GM19324 (cell line): Measurements from ENCODE around the gene LACTBL1.
A peak's percentile ranks its signal among the peaks of the same experiment; 100 is the strongest.

Source experiments
- ATAC-seq: cut with Tn5 transposase; IDR thresholded peaks from one replicate; pipeline ENCODE4 v1.9.1; 2021; ENCODE audit warnings: mild to moderate bottlenecking, moderate library complexity; ENCODE audit not compliant: unreplicated experiment, low FRiP score

Gene LACTBL1

DNA sequence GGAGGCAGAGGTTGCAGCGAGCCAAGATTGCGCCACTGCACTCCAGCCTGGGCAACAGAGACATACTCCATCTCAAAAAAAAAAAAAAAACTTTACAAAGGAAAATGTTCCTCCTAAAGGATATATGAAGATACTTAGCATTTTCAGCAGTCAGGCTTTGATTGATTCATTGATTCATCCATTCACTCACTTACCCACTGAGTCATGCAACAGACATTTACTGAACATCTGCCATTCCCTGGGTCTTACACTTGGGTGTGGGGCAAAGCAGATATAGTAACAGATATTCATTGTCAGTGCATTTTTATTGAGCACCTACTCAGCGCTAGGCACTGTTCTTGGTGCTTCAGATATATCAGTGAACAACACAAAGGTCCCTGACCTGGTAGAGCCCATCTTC lies 5.6 kb upstream of the LACTBL1 start:
- ATAC-seq: no peak

- peak; percentile 48 for ATAC-seq
These were observed 4.0 kb upstream of the LACTBL1 start for GRCh38 chr1:22976461-22977243.

DNA sequence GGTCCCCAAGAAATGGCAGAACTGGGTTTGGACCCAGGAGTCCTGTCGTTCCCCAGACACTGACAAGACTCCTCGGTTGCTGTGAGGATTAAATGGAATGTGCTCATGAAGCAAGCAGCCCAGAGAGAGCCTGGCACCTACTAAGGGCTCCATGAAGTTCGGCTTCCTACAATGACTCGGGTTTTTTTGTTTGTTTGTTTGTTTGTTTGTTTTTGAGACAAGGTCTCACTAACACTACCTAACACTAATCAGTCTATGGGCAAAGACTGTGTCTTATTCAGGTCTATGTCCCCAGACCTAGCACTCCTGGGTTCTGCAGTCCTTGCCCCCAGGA lies 3.4 kb upstream of the LACTBL1 start:
- ATAC-seq: no peak

DNA sequence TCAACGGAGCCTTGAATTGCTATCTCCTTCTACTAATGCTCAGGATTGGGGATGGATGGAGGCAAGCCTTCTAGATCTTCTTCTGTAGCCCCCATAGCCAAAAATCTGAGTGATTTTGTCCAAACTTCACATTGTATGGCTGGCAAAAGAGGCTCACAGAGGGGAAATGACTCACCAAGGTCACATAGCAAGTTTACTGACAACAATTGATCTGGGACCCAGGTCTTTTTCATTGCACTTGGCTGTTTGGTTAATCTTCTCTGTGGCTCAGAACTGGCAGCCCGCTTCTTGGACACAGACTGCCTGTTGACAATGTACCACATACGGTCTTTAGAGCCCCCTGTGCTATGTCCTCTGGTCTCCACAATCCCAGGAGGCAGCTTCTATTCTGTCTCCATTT lies 3.0 kb upstream of the LACTBL1 start:
- no peak for ATAC-seq

- no peak for ATAC-seq
These were observed 858 bp downstream of the LACTBL1 start for GRCh38 chr1:22971611-22972405.

DNA sequence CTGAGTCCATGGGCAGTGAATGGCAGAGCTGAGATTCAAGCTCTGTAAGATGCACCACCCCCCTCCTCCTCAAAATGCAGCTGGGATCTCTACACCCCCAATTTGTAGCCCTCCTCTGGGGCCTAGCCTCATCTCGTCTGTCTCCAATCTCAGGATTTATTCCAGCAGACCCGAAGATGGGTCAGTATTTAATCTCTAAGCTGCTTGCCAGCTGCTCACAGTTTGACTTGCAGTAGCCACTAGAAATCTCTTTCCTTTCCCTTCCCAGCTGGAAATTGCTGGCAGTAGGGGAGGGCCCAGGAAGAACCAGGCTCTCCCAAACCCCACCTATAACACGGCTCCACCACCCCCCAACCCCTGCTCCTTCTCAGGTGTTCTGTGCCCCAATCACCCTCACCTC lies 1.5 kb downstream of the LACTBL1 start:
- no peak for ATAC-seq

DNA sequence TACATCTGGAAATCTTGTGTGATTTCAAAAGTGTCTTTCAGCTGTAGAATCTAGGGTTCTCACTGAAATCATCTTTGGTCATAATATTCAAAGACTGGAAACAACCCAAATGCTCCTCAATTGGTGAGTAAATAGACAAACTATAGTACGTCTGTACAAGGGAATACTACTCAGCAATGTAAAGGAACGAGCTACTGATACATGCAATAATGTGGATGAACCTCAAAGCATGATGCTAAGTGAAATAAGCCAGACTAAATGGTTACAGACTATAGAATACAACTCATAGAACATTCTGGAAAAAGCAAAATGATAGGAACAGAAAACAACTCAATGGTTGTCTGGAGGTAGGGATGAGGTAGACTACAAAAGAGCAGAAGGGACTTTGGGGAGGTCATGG lies 2.6 kb downstream of the LACTBL1 start:
- ATAC-seq: no peak

- ATAC-seq: no peak
These were observed 3.4 kb downstream of the LACTBL1 start for GRCh38 chr1:22969304-22969709.

DNA sequence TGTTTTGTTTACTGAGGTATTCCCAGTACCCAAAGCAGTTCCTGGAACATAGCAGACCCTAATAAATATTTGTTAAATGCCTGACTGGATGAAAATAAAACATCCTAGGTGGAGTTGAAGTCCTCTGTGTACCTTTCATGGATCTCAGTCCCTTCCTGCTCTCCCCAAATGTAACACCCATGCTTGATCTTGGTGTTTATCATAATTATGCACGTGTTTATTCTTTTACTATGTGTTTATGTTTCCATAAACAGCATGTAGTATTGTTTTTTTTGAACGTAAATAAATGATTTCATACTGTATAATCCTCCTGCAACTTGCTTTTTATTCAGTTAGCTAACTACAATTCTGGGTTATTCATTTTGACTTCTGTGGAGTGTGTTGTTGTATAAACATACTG lies 4.8 kb downstream of the LACTBL1 start:
- no peak for ATAC-seq

GRCh38 chr1:22966309-22966708 lies 6.4 kb downstream of the LACTBL1 start:
- ATAC-seq: no peak

- ATAC-seq: no peak
These were observed 9.5 kb downstream of the LACTBL1 start for GRCh38 chr1:22963044-22963677.

DNA sequence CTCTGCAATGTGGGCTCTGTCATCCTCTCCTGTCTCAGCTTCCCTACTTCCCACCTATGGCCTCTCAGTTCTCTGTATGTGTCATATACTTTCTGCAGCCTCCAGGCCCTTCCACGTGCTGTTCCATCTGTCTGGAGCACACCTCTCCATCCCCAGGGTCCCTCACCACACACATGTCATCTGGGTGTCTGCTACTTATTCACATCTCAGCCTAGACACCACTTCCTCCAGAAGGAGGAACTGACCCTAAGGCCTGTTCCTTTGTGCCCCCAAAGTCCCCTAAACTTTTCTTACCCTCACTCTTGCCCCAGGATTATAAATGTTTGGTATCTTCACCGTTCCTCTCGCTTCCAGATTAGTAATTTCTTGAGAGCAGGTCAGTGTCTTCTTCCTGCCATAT lies 10.1 kb downstream of the LACTBL1 start:
- ATAC-seq: no peak

- ATAC-seq: no peak
These were observed 12.9 kb downstream of the LACTBL1 start for GRCh38 chr1:22959545-22960360.

DNA sequence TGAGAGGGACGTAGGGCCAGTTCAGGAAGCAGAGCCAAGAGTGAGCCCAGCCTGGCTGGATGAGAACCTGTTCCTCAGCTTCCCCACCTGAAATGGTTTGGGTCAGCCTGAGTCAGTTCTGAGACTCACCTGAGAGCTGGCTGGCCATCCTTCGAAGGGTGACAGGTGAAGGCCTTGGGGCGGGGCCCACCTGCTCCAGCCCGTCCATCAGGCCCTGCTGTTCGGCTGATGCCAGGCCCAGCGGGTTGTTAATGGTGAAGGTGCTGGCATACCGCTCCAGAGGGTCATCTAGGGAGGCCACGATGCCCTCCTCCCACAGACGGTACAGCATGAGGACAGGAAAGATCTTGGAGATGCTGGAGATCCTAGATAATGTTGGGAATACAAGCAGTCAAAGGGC lies 14.1 kb downstream of the LACTBL1 start:
- no peak for ATAC-seq

- ATAC-seq: no peak
These were observed 15.6 kb downstream of the LACTBL1 start for GRCh38 chr1:22957066-22957465.

- no peak for ATAC-seq
These were observed 17.5 kb downstream of the LACTBL1 start for GRCh38 chr1:22955146-22955545.

DNA sequence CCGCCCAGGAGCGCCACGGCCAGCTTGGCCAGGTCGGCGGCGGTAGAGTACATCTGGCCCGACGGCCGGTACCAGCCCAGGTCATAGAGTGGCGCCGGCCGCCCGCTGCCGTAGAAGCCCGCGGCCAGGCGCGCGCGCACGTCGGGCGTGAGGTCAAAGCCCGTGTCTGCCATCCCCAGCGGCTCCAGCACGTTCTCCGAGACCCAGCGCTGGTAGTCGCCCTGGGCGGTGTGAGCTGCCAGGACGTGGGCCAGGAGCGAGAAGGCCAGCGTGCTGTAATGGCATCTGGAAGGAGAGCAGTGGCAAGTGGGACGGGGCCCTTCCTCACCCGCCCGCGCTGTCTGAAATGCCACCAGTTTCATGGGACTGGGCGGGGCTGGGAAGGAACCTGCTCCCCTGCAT lies 18.9 kb downstream of the LACTBL1 start:
- ATAC-seq: no peak

DNA sequence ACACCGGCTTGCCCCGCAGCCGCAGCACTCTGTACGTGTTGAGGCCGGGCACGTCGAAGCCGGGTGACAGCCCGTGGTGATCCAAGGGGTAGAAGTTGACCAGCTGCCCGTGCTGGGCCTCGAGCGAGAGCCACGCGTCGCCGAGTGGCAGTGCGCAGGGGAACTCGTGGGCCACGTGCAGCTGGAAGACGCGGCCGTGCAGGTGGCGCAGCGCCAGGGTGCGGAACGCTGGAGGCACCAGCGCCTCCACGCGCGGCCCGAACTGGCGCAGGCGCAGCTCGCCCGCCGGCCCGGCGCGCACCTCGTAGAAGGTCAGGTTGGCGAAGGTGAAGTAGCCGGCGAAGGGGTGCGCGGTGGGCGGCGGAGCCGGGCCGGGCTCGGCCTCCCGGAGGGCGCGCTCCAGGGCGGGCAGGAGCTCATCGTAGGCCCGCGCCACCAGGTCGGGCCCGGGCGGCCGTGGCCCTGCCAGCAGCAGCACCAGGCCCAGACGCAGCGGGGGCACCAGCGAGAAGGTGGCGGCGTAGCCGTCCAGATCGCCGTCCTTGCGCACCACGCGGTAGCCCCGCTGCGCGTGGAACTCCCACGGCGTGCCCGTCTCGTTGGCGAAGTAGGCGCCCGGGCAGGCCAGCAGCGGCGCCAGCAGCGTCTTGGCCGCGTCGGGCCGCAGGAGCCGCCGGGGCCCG lies 19.5 kb downstream of the LACTBL1 start:
- no peak for ATAC-seq

DNA sequence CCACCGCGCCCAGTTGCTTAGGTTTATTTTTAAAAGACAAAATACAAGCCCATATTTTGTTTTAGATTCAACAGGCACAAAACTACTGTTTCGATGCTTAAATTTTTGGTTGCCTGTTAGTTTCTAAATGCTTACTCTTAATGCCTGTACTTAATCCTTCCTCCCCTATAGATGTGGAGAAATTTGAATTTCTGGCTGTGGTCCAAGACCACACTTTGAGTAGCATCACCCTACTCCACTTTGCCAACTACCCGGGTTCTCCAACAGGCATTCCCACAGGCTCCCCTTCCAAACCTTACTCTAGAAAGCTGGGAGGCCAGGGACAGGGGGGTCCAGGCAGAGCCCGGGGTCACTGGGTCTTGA lies 20.0 kb downstream of the LACTBL1 start:
- ATAC-seq: no peak

- no peak for ATAC-seq
These were observed 20.9 kb downstream of the LACTBL1 start for GRCh38 chr1:22951796-22952195.
